LoVo (cell line): ENCODE data around the gene DNM2.
A peak's percentile ranks its signal among the peaks of the same experiment; 100 is the strongest.
"Not testable (repeated sequence)": the region's sequence is repeated elsewhere in the genome, so short reads cannot be mapped to it uniquely, and the experiment has no call there.

Experiments
- DNase-seq: peaks from one replicate; pipeline ENCODE4 v3.0.0-alpha.2; 2016; ENCODE audit warnings: low spot score

Gene DNM2

GRCh38 chr19:10717356-10718204 is at the start of gene DNM2:
TSS of gene DNM2 (plus strand) at chr19:10718079. CDS start at chr19:10718243, 164 bp downstream.
- DNase-seq: peak; percentile 100

DNA sequence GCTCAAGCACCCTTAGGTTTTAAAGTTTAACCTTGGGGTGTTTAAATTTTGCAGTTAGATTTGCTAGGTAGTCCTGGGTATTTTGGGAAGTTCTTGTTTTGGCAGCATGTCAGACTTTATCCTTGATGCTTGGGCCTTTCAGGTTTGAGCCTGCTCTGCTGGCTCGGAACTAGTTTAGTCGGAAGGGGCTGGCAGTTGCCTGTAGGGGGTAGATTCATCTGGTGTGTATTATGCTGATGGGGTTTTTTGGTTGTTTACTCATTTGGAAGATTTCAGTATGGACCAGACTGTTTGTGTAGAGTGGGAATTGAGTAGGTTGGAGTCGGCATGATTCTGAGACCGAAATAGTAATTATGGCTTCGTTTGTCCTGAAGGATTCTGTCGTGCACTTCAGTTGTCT is 48.6 kb upstream of the DNM2 start:
- DNase-seq: no peak

- no peak for DNase-seq
Observed at GRCh38 chr19:10670182-10670581, 47.7 kb upstream of the DNM2 start.

DNA sequence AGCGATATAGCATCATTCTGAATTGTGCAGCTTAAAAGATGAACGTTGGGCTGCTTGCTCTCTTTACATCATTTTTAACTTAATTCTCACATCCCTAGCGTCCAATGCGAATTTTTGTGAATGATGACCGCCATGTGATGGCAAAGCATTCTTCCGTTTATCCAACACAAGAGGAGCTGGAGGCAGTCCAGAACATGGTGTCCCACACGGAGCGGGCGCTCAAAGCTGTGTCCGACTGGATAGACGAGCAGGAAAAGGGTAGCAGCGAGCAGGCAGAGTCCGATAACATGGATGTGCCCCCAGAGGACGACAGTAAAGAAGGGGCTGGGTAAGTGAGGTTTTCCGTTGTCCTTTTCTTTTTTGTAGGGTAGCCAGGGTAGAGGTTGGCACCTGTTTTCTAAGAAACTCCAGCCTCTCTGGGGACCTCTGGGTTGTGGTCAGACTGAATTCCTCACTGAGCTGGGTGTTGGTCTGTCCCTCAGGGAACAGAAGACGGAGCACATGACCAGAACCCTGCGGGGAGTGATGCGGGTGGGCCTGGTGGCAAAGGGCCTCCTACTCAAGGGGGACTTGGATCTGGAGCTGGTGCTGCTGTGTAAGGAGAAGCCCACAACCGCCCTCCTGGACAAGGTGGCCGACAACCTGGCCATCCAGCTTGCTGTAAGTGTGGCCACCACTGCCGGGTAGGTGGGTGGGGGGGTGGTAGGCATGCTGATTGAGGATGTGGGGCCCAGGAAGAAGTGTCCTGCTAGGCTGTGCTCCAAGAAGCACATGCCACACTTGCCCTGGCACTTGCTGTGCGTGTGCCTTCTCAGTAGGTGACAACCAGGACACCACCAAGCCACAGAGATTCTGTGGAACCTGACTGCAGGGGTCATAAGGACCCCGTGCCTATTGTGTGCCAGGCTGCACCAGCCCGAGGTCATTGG is 46.7 kb upstream of the DNM2 start:
- no peak for DNase-seq

GRCh38 chr19:10671922-10672321 is 46.0 kb upstream of the DNM2 start:
- DNase-seq: not testable (repeated sequence)

DNA sequence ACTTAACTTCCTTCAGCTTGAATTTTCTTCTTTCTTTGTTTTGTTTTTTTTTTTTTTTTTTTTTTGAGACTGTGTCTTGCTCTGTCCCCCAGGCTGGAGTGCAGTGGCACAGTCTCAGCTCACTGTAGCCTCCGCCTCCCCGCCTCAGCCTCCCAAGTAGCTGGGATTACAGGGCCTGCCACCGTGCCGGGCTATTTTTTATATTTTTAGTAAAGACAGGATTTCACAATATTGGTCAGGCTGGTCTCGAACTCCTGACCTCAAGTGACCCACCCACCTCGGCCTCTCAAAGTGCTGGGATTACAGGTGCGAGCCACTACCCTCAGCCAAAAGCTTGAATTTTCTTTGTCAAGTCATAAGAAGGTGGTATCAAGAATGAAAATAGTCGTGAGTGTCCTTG is 42.7 kb upstream of the DNM2 start:
- not testable (repeated sequence) for DNase-seq

DNA sequence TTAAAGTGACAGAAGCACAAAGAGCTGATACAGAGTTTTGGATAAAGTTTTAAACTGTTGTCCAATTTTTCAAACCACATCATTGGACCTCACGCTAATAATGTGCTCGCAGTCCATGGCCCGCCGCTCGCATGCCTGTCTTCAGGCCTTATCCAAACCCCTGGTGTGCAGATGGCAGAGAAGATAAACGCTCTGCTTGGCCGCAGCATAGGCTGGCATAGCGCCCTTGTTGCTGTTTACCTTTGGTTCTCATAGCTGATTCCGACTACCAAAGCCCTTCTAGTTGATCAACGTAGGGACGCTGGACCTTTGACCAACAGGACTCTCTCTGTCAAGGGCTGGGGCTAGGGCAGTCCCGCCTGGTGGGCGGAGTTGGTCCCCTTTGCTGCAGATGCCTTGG is 40.1 kb upstream of the DNM2 start:
- DNase-seq: no peak

GRCh38 chr19:10678813-10679212 is 39.1 kb upstream of the DNM2 start:
- no peak for DNase-seq

DNA sequence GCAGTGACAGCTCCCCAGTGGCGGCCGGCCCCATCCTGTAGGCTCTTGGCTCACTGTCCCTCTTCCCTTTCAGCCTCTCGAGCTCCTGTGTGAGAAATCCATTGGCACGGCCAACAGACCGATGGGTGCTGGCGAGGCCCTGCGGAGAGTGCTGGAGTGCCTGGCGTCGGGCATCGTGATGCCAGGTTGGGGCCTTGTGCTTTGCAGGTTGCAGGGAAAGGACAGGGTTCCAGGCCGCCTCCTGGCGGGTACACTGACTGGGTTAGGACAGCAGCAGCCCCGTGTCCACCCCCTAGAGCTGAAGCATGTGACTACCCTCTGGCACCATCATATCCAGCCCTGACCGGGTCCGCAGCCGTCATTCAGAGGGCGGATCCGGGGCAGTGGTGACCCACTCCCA is 38.1 kb upstream of the DNM2 start:
- DNase-seq: no peak

DNA sequence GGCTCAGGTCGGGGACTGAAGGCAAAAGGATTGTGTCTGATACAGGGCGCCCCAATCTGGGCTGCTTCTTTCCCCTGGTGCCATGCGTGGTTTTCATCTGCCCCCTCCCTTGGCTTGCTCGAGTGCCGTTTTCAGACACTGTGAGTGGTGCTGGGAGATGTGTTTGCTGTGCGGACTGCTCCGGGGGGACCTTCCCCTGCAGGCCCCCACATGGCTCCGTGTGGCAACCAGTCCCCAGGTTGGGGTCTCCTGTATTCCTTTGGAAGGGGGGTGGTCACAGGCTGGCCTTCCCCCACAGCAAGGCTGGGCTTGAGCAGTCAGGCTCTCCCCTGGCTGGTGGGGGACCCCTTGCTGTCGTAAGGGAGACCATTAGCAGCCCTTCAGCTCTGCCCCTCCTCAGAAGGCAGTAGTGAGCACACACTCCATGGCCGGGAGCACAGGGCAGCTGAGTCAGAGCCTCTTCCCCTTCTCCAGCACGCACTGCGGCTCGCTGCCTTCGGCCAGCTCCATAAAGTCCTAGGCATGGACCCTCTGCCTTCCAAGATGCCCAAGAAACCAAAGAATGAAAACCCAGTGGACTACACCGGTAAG is 37.2 kb upstream of the DNM2 start:
- DNase-seq: no peak

- no peak for DNase-seq
Observed at GRCh38 chr19:10681658-10682057, 36.2 kb upstream of the DNM2 start.

- no peak for DNase-seq
Observed at GRCh38 chr19:10682397-10683063, 35.3 kb upstream of the DNM2 start.

- no peak for DNase-seq
Observed at GRCh38 chr19:10683064-10683426, 34.8 kb upstream of the DNM2 start.

DNA sequence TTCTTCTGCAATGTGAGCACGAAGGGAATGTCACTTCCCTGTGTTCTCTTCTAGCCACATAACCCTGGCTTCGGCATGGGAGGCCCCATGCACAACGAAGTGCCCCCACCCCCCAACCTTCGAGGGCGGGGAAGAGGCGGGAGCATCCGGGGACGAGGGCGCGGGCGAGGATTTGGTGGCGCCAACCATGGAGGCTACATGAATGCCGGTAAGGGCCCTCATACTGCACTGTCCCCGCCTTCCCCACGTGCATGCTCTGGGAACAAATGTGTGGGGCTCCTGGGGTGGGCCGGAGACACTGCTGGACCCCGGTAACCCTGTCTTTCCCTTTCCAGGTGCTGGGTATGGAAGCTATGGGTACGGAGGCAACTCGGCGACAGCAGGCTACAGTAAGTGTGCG is 34.3 kb upstream of the DNM2 start:
- no peak for DNase-seq

- no peak for DNase-seq
Observed at GRCh38 chr19:10685210-10685609, 32.7 kb upstream of the DNM2 start.

DNA sequence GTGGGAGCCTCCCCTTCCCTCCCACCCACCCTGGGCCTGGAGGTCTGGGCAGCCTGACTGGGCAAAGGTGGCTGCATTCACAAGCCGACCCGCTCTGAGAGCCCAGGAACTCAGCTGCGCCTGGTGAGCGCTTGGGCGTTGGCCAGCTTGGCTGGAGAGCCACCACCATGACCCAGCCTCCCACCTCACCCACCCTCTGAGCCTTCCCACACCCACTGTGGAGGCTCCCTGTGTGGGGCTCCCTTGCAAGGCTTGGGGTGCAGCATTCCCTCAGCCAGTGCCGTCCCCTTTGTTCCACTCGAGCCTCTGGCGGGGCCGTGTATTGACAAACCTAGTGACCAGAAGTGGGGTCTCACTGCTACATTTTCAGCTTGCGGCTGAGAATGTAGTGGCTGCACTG is 31.7 kb upstream of the DNM2 start:
- DNase-seq: no peak

GRCh38 chr19:10686661-10687517 is 31.0 kb upstream of the DNM2 start:
- DNase-seq: no peak

DNA sequence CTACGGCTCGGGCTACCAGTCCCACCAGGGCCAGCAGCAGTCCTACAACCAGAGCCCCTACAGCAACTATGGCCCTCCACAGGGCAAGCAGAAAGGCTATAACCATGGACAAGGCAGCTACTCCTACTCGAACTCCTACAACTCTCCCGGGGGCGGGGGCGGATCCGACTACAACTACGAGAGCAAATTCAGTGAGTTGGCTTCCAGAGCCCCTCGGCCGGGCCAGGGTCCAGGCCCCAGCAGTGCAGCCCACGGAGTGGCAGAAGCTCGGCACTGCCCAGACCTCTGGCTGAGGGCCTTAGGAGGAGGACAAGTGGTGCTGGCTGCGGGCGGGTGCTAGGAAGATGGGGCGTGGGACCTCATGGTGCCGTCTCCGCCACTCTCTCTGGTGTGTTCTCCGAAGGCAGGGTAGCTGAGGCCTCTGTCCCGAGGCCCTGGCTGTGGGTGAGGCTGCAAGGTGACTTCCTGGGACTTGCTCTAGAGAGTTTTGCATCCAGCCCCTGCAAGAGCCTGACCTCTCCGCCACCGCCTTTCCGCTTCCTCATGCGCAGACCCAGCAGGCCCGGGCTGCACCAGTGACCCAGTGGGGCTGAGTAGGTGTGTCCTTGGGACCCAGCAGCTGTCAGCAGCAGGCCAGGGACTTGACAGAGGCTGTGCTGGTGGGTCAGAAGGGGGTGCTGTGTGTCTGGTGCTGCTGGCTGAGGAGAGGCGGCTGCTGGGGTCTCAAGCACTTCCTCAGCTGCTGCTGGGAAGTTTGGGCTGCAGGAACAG is 30.2 kb upstream of the DNM2 start:
- no peak for DNase-seq

DNA sequence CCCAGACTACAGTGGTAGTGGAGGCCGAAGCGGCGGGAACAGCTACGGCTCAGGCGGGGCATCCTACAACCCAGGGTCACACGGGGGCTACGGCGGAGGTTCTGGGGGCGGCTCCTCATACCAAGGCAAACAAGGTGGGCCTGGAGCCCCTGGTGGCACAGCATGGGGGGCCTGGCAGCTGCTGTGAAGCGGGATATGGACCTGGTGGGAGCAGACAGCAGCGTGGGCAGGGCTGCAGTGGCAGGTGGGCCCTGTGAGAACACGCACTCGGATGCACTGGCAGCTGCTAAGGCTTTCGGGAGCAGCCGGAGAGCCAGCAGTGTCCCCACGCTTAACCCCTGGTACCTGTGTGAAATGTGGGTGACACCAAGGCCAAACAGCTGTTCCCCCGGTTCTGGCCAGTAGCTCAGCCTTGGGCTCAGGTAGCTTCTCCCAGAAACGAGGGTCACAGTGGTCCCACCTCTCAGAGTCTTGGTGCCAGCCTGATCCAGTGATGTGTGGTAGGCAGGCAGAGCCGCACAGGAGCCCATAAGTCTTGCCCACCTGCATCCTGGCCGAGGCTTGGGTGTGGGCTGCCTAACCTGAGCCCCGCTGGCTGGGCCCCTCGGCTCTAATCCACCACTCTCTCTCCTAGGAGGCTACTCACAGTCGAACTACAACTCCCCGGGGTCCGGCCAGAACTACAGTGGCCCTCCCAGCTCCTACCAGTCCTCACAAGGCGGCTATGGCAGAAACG is 29.2 kb upstream of the DNM2 start:
- no peak for DNase-seq

DNA sequence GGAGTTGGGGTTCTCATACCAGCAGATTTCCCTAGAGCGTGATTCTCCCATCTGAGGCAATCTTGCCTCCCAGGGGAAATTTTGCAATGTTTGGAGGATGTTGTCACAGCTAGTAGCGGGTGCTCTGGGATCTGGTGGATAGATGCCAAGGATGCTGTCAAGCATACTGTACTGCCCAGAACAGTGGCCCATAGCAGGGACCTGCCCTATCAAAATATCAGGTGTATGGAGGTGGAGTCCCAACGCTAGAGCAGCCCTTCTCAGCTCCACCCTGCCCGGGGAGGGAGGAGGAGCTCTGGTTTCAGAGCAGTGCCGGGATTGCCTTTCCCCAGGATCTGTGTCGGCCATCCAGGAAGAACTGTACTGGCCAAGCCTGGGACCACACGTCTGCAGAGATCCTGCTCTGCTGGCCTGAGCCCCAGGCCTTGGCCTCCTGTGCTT is 27.5 kb upstream of the DNM2 start:
- no peak for DNase-seq
